Activated CD8-positive, alpha-beta memory T cell treated with anti-CD3 and anti-CD28 coated beads, Interleukin-2, amount 10 ng/mL, durations not matched to agents 7 days and 5 days (primary cell): ENCODE measurements around the gene CNFN. TPM values are rescaled to one million over a fixed set of nuclear protein-coding genes. Genes with fewer than 3 reads are reported as not detected.

Source experiments
- ATAC-seq: fragments of 150-1000 bp; cut with Tn5 transposase; one replicate; pipeline ENCODE4 v1.10.0; 2021; ENCODE audit warnings: moderate library complexity
- CTCF ChIA-PET: fragments of 350-600 bp; sonication (Branson Sonifier 250); formaldehyde crosslinking; loops from one replicate; lab custom pipeline; 2021; ENCODE audit warnings: antibody characterized with exemption; lab: Charles Lee
- DNase-seq: peaks from one replicate; pipeline ENCODE4 v3.0.0-alpha.2; 2020
- H3K27ac Mint-ChIP-seq: one replicate; pipeline ENCODE4 v1.8.0; 2021; ENCODE audit warnings: mild to moderate bottlenecking, mixed read lengths
- H3K27me3 Mint-ChIP-seq: one replicate; pipeline ENCODE4 v1.8.0; 2021; ENCODE audit warnings: mixed read lengths
- H3K36me3 Mint-ChIP-seq: one replicate; pipeline ENCODE4 v1.8.0; 2021; ENCODE audit warnings: mild to moderate bottlenecking, mixed read lengths
- H3K4me1 Mint-ChIP-seq: one replicate; pipeline ENCODE4 v1.8.0; 2021; ENCODE audit warnings: mixed read lengths
- H3K4me3 Mint-ChIP-seq: one replicate; pipeline ENCODE4 v1.8.0; 2021; ENCODE audit warnings: mild to moderate bottlenecking, moderate library complexity, mixed read lengths
- H3K9me3 Mint-ChIP-seq: one replicate; pipeline ENCODE4 v1.8.0; 2022; ENCODE audit warnings: low read depth, mixed read lengths
- total RNA-seq, 2 experiments: library from RNA; stranded (reverse); gene quantifications; one replicate each; pipeline ENCODE4 v1.2.3, GENCODE V29; 2021

The CNFN gene
- total RNA-seq = not detected

GRCh38 chr19:42389899-42390298 is at the start of gene CNFN:
TSS of gene CNFN (minus strand) at chr19:42390297. CDS start at chr19:42389037, 1,260 bp downstream.
- Mint-ChIP-seq H3K4me3 (no peak within 1 kb of the TSS), H3K4me1 (peaks cover 5% of the 10 kb centered on the region), H3K36me3 (no peaks in the 10 kb centered on the region), H3K27me3 (peaks cover 42% of the 10 kb centered on the region), H3K27ac (no peak within 1 kb of the TSS), H3K9me3 (no peaks in the 10 kb centered on the region)
- CTCF ChIA-PET = interaction anchor here (0.6 kb wide), 1 partner anchor 636 kb away, joined by 3 read pairs; no protein-coding TSS in a partner anchor
- no peak for DNase-seq
- ATAC-seq = no peak

- CTCF ChIA-PET = interaction anchor here (0.7 to 3.6 kb wide), 6 partner anchors 11 to 93 kb away, joined by 3 to 28 read pairs (median 8); partner anchors contain the start of gene CEACAM1
- Mint-ChIP-seq H3K36me3 (no peaks in the 10 kb centered on the region), H3K4me3 (no peak overlapping the region), H3K4me1 (peaks cover 30% of the 10 kb centered on the region), H3K9me3 (no peaks in the 10 kb centered on the region), H3K27ac (no peak overlapping the region), H3K27me3 (peaks cover 5% of the 10 kb centered on the region)
- no peak for ATAC-seq
- DNase-seq = no peak
Measured at GRCh38 chr19:42436006-42436405, 45.9 kb upstream of the CNFN start.

- Mint-ChIP-seq H3K27me3 (peaks cover 5% of the 10 kb centered on the region), H3K9me3 (no peaks in the 10 kb centered on the region)
- ATAC-seq = no peak
Measured at GRCh38 chr19:42435316-42435715, 45.2 kb upstream of the CNFN start.

GRCh38 chr19:42433503-42434260 is 43.6 kb upstream of the CNFN start:
- Mint-ChIP-seq H3K4me1 (peaks cover 12% of the 10 kb centered on the region), H3K36me3 (no peaks in the 10 kb centered on the region), H3K27ac (no peak overlapping the region), H3K9me3 (no peaks in the 10 kb centered on the region), H3K4me3 (no peak overlapping the region), H3K27me3 (peaks cover 5% of the 10 kb centered on the region)
- CTCF ChIA-PET = interaction anchor here (0.8 to 3.6 kb wide), 13 partner anchors 7 to 320 kb away, joined by 3 to 28 read pairs (median 4); partner anchors contain the start of gene CEACAM1
- DNase-seq = peak; percentile 79
- peak; percentile 75 for ATAC-seq

More at GRCh38 chr19:42435316-42435715, 45.2 kb upstream of the CNFN start:
- CTCF ChIA-PET = interaction anchor here (1.3 to 3.6 kb wide), 6 partner anchors 11 to 131 kb away, joined by 3 to 28 read pairs (median 8); partner anchors contain the start of gene CEACAM1
- no peak for DNase-seq
- H3K4me3 Mint-ChIP-seq = no peak overlapping the region
- peaks cover 23% of the 10 kb centered on the region for H3K4me1 Mint-ChIP-seq
- no peaks in the 10 kb centered on the region for H3K36me3 Mint-ChIP-seq
- no peak overlapping the region for H3K27ac Mint-ChIP-seq

GRCh38 chr19:42431486-42431885 is 41.4 kb upstream of the CNFN start:
- H3K36me3 Mint-ChIP-seq = no peaks in the 10 kb centered on the region
- no peak overlapping the region for H3K27ac Mint-ChIP-seq
- no peaks in the 10 kb centered on the region for H3K9me3 Mint-ChIP-seq
- CTCF ChIA-PET = interaction anchor here (0.8 to 3.6 kb wide), 3 partner anchors 9 to 19 kb away, joined by 3 to 14 read pairs (median 10); no protein-coding TSS in a partner anchor
- peaks cover 6% of the 10 kb centered on the region for H3K4me1 Mint-ChIP-seq
- H3K4me3 Mint-ChIP-seq = no peak overlapping the region
- H3K27me3 Mint-ChIP-seq = peaks cover 5% of the 10 kb centered on the region
- DNase-seq = no peak
- no peak for ATAC-seq

GRCh38 chr19:42428676-42429075 is 38.6 kb upstream of the CNFN start:
- H3K27me3 Mint-ChIP-seq = peaks cover 7% of the 10 kb centered on the region
- H3K9me3 Mint-ChIP-seq = no peaks in the 10 kb centered on the region
- CTCF ChIA-PET = interaction anchor here (1.1 to 1.8 kb wide), 3 partner anchors 10 to 14 kb away, joined by 3 to 5 read pairs (median 4); partner anchors contain the start of gene CXCL17
- H3K27ac Mint-ChIP-seq = no peak overlapping the region
- ATAC-seq (no peak), DNase-seq (no peak)
- no peaks in the 10 kb centered on the region for H3K36me3 Mint-ChIP-seq
- peaks cover 9% of the 10 kb centered on the region for H3K4me1 Mint-ChIP-seq
- no peak overlapping the region for H3K4me3 Mint-ChIP-seq

- CTCF ChIA-PET = interaction anchor here (1.8 to 1.9 kb wide), 2 partner anchors 11 to 14 kb away, joined by 5 to 9 read pairs; no protein-coding TSS in a partner anchor
- no peaks in the 10 kb centered on the region for H3K9me3 Mint-ChIP-seq
- no peak for DNase-seq
Measured at GRCh38 chr19:42427313-42427712, 37.2 kb upstream of the CNFN start, which contains the start of gene LIPE. TSS of gene LIPE (minus strand) at chr19:42427388. CDS start at chr19:42427149, 239 bp downstream.

GRCh38 chr19:42426643-42427042 is 36.5 kb upstream of the CNFN start:
- CTCF ChIA-PET = interaction anchor here (0.7 to 3.5 kb wide), 5 partner anchors 8 to 24 kb away, joined by 3 to 28 read pairs (median 5); no protein-coding TSS in a partner anchor
- no peak overlapping the region for H3K4me3 Mint-ChIP-seq
- H3K27me3 Mint-ChIP-seq = peaks cover 4% of the 10 kb centered on the region
- no peaks in the 10 kb centered on the region for H3K9me3 Mint-ChIP-seq
- H3K36me3 Mint-ChIP-seq = no peaks in the 10 kb centered on the region
- H3K4me1 Mint-ChIP-seq = peaks cover 17% of the 10 kb centered on the region
- DNase-seq (no peak), ATAC-seq (no peak)
- H3K27ac Mint-ChIP-seq = no peak overlapping the region

More at GRCh38 chr19:42427313-42427712, 37.2 kb upstream of the CNFN start, which contains the start of gene LIPE:
- Mint-ChIP-seq H3K4me1 (peaks cover 10% of the 10 kb centered on the region), H3K27ac (no peak within 1 kb of the TSS), H3K4me3 (no peak within 1 kb of the TSS), H3K36me3 (no peaks in the 10 kb centered on the region), H3K27me3 (peaks cover 4% of the 10 kb centered on the region)
- no peak for ATAC-seq

- Mint-ChIP-seq H3K4me3 (peak overlapping the region; percentile 94), H3K9me3 (no peaks in the 10 kb centered on the region), H3K27ac (no peak overlapping the region), H3K36me3 (no peaks in the 10 kb centered on the region), H3K27me3 (peaks cover 3% of the 10 kb centered on the region), H3K4me1 (peaks cover 35% of the 10 kb centered on the region)
- ATAC-seq (no peak), DNase-seq (no peak)
- CTCF ChIA-PET = interaction anchor here (1.0 to 6.3 kb wide), 9 partner anchors 10 to 108 kb away, joined by 3 to 67 read pairs (median 7); partner anchors contain the start of genes CEACAM1 and CXCL17
Measured at GRCh38 chr19:42424712-42425131, 34.6 kb upstream of the CNFN start.

GRCh38 chr19:42424345-42424707 is 34.2 kb upstream of the CNFN start:
- Mint-ChIP-seq H3K27ac (no peak overlapping the region), H3K27me3 (peaks cover 3% of the 10 kb centered on the region), H3K36me3 (no peaks in the 10 kb centered on the region), H3K9me3 (no peaks in the 10 kb centered on the region), H3K4me3 (peak overlapping the region; percentile 94), H3K4me1 (peaks cover 36% of the 10 kb centered on the region)
- ATAC-seq (no peak), DNase-seq (no peak)
- CTCF ChIA-PET = interaction anchor here (1.0 to 6.3 kb wide), 11 partner anchors 10 to 126 kb away, joined by 3 to 67 read pairs (median 7); partner anchors contain the start of genes CEACAM1 and CXCL17

- CTCF ChIA-PET = interaction anchor here (0.5 to 6.3 kb wide), 19 partner anchors 8 to 389 kb away, joined by 3 to 67 read pairs (median 5); partner anchors contain the start of genes CEACAM1 and CXCL17
- peak overlapping the region; percentile 94 for H3K4me3 Mint-ChIP-seq
- peaks cover 3% of the 10 kb centered on the region for H3K27me3 Mint-ChIP-seq
- DNase-seq (peak; percentile 97), ATAC-seq (peak; percentile 98)
- no peaks in the 10 kb centered on the region for H3K9me3 Mint-ChIP-seq
- H3K4me1 Mint-ChIP-seq = peaks cover 37% of the 10 kb centered on the region
- H3K27ac Mint-ChIP-seq = peak overlapping the region; percentile 90
- H3K36me3 Mint-ChIP-seq = peaks cover under 1% of the 10 kb centered on the region
Measured at GRCh38 chr19:42423462-42424344, 33.6 kb upstream of the CNFN start.

- H3K4me3 Mint-ChIP-seq = peak overlapping the region; percentile 94
- peaks cover 5% of the 10 kb centered on the region for H3K36me3 Mint-ChIP-seq
- DNase-seq = peak; percentile 70
- CTCF ChIA-PET = interaction anchor here (1.0 to 6.3 kb wide), 15 partner anchors 8 to 388 kb away, joined by 3 to 67 read pairs (median 6); partner anchors contain the start of genes CEACAM1 and CXCL17
- H3K4me1 Mint-ChIP-seq = peaks cover 38% of the 10 kb centered on the region
- ATAC-seq = peak; percentile 46
- H3K9me3 Mint-ChIP-seq = no peaks in the 10 kb centered on the region
- H3K27ac Mint-ChIP-seq = peak overlapping the region; percentile 90
- H3K27me3 Mint-ChIP-seq = peaks cover 3% of the 10 kb centered on the region
Measured at GRCh38 chr19:42422901-42423461, 32.9 kb upstream of the CNFN start.
